Islet of Langerhans (tissue), 1 donor: Measurements from ENCODE around the gene LPCAT2.

Experiments used
- FAIRE-seq: peaks from one replicate; lab custom pipeline; 2011; peaks lifted over from hg19 to GRCh38; lab: Jason Lieb, UNC

LPCAT2 gene

DNA sequence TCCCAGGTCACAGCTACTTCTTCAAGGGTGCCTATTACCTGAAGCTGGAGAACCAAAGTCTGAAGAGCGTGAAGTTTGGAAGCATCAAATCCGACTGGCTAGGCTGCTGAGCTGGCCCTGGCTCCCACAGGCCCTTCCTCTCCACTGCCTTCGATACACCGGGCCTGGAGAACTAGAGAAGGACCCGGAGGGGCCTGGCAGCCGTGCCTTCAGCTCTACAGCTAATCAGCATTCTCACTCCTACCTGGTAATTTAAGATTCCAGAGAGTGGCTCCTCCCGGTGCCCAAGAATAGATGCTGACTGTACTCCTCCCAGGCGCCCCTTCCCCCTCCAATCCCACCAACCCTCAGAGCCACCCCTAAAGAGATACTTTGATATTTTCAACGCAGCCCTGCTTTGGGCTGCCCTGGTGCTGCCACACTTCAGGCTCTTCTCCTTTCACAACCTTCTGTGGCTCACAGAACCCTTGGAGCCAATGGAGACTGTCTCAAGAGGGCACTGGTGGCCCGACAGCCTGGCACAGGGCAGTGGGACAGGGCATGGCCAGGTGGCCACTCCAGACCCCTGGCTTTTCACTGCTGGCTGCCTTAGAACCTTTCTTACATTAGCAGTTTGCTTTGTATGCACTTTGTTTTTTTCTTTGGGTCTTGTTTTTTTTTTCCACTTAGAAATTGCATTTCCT, 3.4 kb upstream of the LPCAT2 start:
- no peak for FAIRE-seq

DNA sequence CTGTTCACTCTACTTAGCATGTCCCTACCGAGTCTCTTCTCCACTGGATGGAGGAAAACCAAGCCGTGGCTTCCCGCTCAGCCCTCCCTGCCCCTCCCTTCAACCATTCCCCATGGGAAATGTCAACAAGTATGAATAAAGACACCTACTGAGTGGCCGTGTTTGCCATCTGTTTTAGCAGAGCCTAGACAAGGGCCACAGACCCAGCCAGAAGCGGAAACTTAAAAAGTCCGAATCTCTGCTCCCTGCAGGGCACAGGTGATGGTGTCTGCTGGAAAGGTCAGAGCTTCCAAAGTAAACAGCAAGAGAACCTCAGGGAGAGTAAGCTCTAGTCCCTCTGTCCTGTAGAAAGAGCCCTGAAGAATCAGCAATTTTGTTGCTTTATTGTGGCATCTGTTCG, 2.8 kb upstream of the LPCAT2 start:
- FAIRE-seq = no peak

DNA sequence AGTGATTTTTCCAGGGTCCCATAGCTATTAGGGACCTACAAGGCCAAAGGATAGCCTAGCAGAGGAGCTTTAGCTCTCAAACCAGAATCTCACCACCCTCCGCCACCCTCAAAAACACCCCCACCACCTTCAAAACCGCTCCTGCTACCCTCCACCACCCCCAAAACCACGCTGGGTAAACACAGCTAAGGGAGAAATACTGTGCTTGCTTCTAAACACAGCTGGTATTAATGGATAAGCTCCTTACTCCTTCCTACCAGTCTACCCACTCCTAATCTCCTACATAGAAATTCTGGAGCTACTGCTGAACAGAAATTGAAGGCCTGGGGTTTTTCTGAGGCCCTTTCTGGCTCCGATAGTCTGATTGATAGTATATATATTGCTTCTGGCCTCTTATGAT, 2.2 kb upstream of the LPCAT2 start:
- FAIRE-seq = no peak

DNA sequence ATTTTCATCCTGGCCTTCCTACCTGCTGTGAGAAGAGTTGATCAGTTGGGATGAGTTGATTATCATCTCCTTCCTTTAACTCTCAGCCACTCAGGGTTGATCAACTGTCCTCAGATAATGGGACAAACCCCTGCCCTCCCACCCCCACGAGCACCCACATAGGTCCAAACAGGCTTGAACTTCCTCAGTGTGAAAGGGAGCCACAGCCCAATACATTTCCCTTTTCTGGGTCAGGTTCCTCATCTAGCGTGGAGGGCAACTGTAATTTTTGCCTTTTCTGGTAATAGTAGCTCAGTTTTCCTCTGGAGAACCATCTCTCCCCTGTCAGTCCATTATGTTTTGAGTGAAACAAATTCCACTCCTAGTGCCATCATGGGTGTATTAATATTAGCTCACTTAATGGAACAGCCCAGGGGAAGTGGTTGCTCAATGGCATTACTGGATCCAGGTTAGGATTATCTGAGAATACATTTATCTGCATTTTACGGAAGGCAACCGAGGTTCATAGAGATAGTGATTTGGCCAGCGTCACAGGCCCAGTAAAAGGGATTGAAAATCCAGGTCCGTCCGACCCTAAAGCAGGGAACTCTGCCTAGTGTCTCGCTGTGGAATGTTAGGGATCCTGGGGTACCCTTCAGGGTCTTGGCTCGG, 476 bp upstream of the LPCAT2 start:
- FAIRE-seq = no peak

DNA sequence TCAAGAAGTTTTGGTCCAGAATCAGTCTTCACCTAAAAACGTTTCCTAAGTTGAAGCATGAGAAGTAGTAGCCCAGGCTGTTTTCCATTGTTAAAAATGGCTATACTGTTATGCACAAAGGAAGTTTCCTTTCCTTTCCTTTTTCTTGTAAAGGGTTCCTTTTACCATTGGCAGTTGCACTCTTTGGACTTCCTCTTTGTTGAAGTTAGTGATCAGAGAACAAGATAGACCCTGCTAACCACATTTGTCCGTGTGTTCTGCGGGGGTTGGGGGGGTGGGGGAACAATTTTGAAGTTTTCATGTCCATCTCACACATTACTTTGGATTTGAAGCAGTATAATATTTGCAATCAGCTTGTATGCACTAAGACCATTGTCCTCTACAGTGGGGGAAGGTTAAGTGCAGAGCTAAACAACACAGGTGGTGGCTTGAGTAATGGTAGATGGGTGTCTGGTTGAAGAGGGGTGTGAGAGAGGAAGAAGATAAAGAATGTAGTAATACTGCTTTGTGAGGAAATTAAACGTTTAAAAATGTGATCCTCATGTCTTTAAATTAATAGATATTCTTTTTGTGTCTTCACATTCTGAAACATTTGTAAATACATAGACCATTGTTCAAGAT, 1.4 kb downstream of the LPCAT2 start:
- no peak for FAIRE-seq

DNA sequence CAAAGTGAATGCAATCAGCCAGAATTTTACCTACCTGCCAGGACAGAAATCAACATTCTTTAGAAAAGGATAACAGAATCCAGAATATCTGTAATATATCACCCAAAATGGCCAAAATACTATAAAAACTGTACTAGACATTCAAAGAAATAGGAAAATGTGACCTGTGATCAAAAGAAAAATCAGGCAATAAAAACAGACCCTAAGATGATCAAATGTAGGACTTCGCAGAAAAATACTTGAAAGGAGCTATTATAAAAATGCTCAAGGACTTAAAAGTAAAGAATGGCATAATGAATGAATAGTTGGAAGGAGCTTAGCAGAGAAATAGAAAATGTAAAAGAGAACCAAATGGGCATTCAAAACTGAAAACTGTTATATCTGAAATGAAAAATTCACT, 4.1 kb downstream of the LPCAT2 start:
- FAIRE-seq = no peak

DNA sequence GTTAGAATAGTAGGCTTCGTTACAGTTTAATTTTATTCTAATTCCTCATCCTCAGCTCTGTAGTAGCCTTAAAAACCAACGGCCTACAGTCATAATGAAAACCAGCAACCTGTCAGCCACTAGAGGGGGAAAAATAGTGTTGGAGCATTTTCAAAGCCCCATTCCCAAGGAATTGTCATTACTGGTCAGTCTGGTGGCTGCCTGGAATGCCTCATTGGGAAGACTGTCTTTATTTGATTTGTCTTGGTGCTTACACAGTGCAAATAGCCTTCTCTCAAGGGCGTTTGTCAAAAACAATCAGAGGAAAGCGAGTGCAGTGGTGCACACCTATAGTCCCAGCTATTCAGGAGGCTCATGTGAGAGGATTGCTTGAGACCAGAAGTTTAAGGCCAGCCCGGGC, 4.7 kb downstream of the LPCAT2 start:
- no peak for FAIRE-seq

DNA sequence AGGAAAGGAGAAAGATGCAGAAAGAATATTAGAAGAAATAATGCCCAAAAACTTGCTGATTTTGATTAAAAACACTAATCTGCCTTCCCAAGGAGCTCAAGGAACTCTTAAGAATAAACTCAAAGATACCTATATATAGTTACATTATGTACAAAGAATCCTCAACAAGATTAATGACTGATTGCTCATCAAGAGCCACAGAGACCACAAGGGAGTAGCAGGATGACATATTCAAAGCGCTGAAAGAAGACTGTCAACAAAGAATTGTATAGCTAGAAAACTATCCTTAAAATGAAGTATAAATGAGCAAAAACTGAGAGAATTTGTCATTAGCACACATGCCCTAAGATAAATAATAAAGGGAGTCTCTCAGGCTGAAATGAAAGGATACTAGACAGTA, 6.2 kb downstream of the LPCAT2 start:
- no peak for FAIRE-seq

DNA sequence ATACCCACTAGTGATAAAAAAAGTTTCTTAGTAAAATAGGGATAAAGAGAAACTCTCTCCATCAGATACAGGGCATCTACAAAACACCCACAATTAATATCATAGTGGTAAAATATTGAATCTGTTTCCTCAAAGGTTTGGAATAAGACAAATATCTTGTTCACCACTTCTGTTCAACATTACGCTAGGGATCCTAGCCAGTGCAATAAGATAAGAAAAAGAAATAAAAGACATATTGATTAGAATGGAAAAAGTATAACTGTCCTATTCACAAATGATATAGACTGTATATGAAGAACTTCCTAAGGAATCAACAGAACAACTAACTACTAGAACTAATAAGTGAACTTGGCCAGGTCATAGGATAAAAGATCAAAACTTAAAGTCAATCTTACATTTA, 12.9 kb downstream of the LPCAT2 start:
- no peak for FAIRE-seq

DNA sequence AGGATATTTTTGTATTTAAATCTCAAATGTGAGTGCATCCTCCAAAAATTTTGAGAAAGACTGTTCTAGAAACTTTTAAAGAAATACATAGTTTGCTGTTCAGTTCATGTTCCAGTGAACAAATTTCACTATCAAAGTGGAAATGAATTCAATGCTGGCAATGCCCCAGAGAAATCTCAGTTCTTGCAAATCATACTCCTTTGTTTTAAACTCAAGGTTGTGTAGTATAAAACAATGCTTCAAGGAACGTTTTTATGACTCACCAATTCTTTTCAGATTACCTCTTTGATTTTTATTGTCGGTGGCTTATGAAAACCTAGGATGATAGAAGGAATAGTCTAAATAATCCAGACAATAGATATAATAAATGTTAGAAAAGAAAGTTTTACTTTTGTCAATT, 17.6 kb downstream of the LPCAT2 start:
- FAIRE-seq = no peak

DNA sequence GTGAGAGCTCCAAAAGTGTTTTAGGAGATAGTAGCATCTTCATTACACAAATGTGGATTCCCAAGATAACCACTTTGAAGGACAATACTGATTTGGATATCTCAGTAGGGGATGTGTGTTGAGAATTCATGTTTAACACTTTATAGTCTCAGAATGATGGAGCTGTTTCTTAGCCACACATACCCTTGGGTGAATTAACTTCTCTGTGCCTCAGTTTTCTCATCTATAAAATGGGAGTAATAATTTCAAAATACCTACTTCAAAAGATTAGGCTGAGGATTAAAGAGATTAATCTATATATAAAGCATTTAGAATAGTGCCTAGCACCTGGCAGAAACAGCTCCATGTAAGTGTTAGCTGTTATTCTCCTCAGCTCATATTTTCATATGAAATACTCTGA, 19.0 kb downstream of the LPCAT2 start:
- FAIRE-seq = no peak

DNA sequence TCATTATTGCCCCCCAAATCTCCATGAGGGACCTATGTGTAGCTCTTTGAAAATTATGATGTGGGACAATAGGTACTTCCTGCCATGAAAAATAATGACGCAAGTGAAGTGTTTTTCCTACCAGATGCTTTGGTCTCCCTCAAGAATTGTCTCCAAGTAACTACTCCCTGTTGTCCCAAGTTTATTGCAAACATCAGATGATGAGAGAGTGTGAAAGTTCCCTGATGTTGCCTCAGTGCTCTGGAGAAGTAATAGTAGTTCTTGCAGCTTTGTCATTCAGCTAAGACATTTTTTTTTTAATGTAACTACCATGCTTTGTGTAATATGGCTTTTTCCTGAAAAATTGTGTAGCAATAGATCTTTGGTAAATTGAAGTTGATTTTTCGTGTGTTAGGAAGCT, 20.1 kb downstream of the LPCAT2 start:
- FAIRE-seq = no peak

DNA sequence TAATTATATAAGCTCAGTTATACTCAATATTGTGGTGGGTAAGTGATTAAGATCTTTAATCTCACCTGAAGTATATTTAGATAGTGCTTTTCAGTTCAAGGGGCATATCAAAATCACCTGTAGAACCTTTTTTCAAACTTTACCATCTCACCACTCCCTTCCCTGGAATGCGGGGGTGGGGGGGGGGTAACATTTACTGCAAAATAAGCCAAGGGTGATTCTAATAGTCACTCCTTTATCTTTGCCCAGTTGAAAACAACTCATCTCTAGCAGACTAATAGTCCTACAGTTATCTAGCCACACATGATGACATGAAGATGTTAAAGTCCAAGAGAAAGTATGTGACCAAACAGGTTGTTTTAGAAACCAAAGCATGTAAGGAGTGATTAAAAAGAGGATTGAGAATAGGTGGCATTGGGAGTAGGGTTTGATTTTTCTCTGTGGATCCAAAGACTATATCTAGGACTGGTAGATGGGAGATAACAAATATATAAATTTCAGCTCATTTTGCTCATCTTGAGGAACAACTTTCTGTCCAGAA, 21.5 kb downstream of the LPCAT2 start:
- no peak for FAIRE-seq

DNA sequence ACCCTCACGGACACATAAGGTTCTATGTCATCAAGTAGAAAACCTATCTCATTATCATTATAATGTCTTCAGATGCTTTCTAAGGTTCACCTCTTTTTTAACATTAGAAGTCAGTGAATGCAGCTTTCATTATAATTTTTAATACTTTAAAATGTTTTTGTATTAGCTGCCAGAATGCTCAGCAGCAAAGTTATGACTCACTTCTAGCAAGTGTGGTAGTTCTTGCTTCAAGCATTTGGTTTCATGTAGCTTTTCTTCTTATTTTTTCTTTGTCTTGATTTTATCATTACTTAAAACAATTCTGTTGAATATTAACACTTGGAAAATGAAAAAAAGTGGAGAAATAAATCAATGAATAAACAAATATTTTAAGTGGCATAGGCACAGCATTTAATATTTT, 23.4 kb downstream of the LPCAT2 start:
- no peak for FAIRE-seq

DNA sequence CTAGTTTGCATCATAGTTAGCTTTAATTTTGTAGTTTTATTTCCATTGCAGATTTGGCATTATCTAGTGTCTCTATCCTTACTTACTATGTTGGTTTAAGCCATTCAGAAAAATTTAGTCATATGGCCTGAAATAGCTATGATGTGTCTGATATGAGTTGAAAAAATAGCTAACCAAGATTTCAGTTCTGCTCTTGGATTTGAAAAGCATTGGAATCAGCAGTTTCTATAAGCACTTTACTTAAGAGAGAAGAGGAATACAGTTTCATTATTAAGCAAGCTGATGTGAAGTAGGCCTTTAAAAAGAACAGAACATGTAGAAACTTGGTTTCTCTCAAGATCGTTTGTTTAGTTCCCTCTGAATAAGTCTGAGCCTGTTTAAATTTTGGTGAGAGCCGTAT, 25.9 kb downstream of the LPCAT2 start:
- FAIRE-seq = peak; percentile 5

DNA sequence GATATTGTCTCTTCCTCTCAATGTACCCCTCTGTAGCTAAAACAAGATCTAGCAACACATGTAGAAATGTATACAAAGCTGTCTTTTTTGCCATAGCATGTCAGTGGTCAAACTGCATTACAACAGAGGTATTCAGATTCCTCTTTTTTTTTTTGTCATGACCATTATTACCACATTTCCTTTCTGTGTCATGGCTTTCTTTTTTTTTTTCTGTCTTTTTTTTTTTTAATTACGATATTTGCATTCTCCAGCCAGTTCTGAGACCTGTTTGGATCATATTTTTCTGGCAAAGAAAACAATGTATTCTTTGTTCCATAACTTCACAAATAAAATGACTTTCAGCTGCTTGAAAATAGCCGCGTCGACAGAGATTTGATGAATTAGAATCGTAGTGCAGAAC, 30.2 kb downstream of the LPCAT2 start:
- no peak for FAIRE-seq

DNA sequence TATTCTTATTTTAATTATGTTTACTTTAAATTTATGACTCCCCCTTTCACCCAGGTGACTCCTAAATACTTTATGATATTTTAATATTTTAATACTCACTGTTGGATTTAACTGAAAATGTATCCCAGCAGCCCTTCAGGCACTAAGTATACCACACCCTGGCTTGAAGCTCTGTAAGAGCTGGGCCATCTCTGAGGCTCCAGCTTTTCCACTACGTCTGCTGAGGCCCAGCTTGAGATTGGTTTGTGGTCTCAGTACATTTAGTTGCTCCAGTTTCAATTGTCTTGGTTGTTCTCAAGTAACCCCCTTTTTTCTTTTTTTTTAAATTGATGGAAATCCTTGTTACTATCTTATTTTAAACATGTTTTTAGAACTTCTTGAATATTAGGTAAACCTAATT, 30.6 kb downstream of the LPCAT2 start:
- no peak for FAIRE-seq

DNA sequence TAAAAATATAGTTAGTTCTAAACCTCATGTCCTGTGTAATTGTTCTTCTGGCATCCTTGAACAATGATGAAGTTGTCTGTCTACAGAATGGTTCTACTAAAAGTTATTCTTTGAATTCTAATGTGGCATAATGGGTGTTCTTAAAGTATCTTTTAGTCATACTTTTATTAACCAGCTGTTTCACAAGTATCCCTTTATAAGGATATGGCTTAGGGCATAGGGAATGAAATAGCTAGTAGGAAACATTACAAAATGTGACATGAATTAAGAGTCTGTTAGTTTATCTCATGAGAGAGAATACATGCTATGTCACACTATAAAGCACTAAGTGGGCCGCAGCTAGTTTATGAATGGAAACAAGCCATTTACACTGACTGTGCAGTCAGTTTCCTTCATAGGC, 31.3 kb downstream of the LPCAT2 start:
- FAIRE-seq = no peak

DNA sequence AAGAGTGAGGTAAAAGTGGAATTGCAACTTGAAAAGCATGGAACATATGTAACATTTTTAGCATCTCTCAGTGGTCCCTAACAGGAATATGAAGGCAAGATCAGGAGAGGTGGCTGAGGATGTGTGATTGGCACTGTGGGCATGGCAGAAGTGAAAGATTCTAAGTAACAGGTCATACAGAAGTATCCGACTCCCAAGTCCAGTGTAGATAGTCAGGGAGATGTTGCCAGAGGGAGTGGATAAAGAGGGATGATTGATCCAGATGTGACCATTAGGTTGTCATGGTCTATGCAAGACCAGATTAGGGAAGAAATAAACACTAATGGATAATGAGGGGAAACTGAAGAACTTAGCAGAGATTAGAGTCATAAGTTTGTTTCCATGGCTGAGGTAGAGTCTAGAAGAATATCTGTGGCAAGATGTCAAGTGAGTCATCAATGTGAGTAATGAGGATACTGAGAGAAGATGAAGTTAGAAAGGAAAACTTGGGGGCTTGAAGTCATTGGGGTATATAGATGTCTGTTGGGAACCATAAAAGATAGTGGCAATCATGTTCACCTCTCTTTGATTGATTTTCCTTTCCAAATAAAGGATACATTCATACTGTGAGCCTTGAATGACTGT, 33.7 kb downstream of the LPCAT2 start:
- FAIRE-seq = no peak

DNA sequence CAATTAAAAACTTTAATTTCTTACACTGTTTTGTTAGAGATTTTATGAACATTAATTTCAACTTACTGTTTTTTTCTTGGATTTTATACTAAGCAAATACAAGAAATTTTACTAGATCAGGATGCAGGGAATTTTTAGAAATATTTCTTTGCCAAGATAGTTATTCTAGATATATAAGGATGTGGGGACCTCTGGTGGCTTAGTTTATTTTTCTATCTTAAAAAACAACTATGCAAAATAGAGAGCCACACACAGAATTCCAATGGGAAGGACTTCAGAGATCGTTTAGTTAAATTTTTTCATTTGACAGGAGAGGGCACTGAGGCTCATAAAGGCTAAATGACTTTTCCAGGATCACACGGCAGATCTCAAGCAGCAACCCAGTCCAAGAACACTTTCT, 34.6 kb downstream of the LPCAT2 start:
- FAIRE-seq = no peak

DNA sequence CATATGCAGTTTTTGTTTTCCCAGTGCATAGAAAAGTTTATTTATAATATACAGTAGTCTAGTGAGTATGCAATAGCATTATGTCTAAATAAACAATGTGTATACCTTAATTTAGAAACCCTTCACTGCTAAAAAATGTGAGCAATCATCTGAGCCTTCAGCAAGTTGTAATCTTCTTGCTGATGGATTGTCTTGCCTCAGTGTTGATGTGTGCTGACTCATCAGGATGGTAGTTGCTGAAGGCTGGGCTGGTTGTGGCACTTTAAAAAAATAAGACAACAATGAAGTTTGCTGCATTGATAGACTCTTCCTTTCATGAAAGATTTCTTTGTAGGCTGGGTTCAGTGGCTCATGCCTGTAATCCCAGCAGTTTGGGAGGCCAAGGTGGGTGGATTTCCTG, 43.7 kb downstream of the LPCAT2 start:
- FAIRE-seq = no peak

DNA sequence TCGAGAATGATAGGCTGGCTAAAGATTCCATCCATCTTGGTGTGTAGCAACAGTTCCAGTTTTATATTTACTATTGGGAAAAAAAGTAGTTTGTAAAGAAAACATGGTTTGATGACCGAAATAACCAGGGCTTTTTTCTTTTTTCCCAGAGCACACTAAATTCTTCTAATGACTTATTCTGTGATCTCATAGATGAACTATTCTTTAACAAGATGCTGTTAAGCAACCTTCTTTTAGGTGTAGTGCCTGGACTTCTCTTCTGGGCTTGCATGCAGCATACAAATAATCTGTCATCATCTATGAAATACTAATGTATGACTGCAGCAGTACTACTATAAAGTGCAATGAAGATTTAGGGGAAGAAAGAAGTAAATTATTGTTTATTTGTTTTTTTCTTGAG, 46.6 kb downstream of the LPCAT2 start:
- FAIRE-seq = no peak

DNA sequence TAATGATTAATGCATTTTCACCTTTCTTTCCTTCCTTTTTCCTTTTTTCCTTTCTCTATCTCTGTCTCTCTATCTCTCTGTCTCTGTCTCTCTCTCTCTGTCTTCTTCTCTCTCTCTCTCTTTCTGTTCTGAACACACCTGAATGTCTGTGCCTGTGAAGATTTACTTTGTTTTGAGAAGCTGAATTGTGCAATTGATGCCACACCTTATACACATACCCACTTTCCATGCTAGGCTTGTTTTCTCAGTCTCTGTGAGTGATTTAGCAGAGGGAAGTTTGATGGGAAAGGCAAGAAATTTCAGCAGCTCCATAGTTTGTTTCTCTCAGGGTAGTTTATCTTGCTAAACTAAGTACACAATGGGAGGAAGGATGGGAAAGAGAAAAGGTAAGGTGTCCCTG, 48.3 kb downstream of the LPCAT2 start:
- FAIRE-seq = no peak
